Small intestine (tissue), 7 donors: ENCODE results near the gene NEK8. TPM values are rescaled to one million over a fixed set of nuclear protein-coding genes. Genes with fewer than 3 reads are reported as not detected.

Experiments used
- DNase-seq, 2 donors: peaks; one replicate each; pipeline versions ENCODE4 v3.0.0 to v3.0.0-alpha.2; 2013
- FAIRE-seq: peaks from 2 replicates; lab custom pipeline; 2012; peaks lifted over from hg19 to GRCh38; lab: Jason Lieb, UNC
- H3K27ac ChIP-seq, 3 donors: one replicate each; pipeline ENCODE4 v1.5.1; 2013; ENCODE audit warnings: low read length in 2 of 3, mild to moderate bottlenecking in 2 of 3, control low read depth in 1 of 3, inconsistent platforms in 1 of 3, low read depth in 1 of 3, moderate library complexity in 1 of 3
- H3K27me3 ChIP-seq, 3 donors: one replicate each; pipeline ENCODE4 v1.6.1; 2013; ENCODE audit warnings: low read length in 3 of 3, inconsistent platforms in 1 of 3; ENCODE audit not compliant: control insufficient read depth in 3 of 3, insufficient read depth in 3 of 3
- H3K36me3 ChIP-seq, 3 donors: one replicate each; pipeline ENCODE4 v1.6.1; 2013; ENCODE audit warnings: low read length in 3 of 3, inconsistent platforms in 1 of 3, low read depth in 1 of 3, mild to moderate bottlenecking in 1 of 3, moderate library complexity in 1 of 3; ENCODE audit not compliant: control insufficient read depth in 3 of 3, insufficient read depth in 2 of 3
- H3K4me1 ChIP-seq, 3 donors: one replicate each; pipeline ENCODE4 v1.6.1; 2013; ENCODE audit warnings: low read length in 2 of 3, inconsistent platforms in 1 of 3, low read depth in 1 of 3, mild to moderate bottlenecking in 1 of 3, moderate library complexity in 1 of 3; ENCODE audit not compliant: control insufficient read depth in 3 of 3, insufficient read depth in 2 of 3
- H3K4me3 ChIP-seq, 3 donors: one replicate each; pipeline ENCODE4 v1.5.1; 2013; ENCODE audit warnings: low read length in 3 of 3, control low read depth in 1 of 3, inconsistent platforms in 1 of 3, low read depth in 1 of 3, mild to moderate bottlenecking in 1 of 3, moderate library complexity in 1 of 3
- H3K9me3 ChIP-seq, 2 donors: one replicate each; pipeline ENCODE4 v1.6.1; 2013; ENCODE audit warnings: low read depth in 1 of 2, low read length in 1 of 2; ENCODE audit not compliant: control insufficient read depth in 2 of 2, insufficient read depth in 1 of 2
- WGBS, 3 donors: extraction: QIAGEN DNeasy Blood & Tissue Kit; methylation state at CpG; one replicate each; pipeline ENCODE4 v1.1.7; 2013; 5-methylcytosine and 5-hydroxymethylcytosine counted together
- polyA plus RNA-seq, 4 donors: library from polyadenylated mRNA; stranded (reverse) in 3 of 4; unstranded in 1 of 4; fragments of 200-250 nt in 3 of 4; fragments of 120-200 nt in 1 of 4; gene quantifications; one replicate each; pipeline versions ENCODE4 v1.2.1 to v1.2.3, GENCODE V29; 2013
- donor health status: healthy with polysubstance abuse.
- donor health status: control.
- donor health status: control.
- donor health status: Bipolar disorder and iron deficiency.
- donor health status: healthy.

The NEK8 gene
- polyA plus RNA-seq, 4 donors = 3.5 to 5.7 (median 3.6) TPM

DNA sequence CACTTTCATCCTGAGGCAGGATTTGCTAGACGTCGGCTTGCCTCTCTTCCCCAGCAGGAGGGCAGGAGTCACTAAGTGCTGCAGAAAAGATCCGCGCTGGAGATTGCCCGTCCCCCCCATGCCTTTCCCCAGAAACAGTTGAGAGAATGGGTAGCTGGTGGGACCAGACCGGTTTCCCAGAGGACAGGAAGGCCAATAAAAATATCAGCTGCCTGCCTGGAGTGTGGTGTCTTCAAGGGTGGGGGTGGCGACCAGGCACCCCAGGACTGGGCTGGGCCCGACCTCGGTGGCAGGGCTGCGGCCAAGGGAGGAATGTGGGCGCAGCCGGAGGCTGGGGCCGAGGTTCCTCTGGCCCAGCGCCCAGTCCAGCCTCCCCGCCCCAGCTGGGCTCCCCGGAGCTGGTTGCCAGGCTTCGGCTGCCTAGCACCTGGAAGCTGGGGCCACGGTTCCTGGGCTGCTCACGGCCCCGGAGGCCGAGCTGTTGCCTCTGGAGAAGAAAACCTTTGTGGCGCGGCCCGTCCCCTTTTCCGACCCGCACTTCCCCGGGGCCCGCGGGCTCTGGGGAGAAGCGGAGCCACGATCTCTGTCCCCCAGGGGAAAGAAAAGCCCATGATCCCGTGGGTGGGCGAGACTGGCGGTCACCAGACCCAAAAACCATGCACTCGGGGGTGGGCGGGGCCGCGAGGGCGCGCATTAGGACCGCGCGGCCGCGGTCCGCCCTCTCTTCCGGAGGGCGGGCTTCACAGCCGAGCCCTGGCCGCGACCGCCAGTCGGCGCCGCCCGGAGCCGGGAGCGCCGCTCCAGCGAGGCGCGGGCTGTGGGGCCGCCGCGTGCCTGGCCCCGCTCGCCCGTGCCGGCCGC, 14.9 kb downstream of the NEK8 start, which contains the start of gene TRAF4:
TSS of gene TRAF4 (plus strand) at position 769 of the 861 bp plus-strand sequence. CDS start 102 bp downstream, outside the sequence.
- H3K27ac ChIP-seq = peak within 1 kb of the TSS; percentile 98 to 100 (median 99)
- H3K4me1 ChIP-seq = peaks cover 0 to 47% (median 7%) of the 10 kb centered on the region in 3 donors
- DNase-seq = peak; percentile 94 to 95
- FAIRE-seq = no peak
- H3K4me3 ChIP-seq = peak within 1 kb of the TSS; percentile 80 to 87 (median 83)
- WGBS, 3 donors = 1% methylated on average over 51 to 70 of the region's 70 CpGs
- peaks cover 0 to 55% (median 8%) of the 10 kb centered on the region in 3 donors for H3K36me3 ChIP-seq
- H3K9me3 ChIP-seq = no peaks in the 10 kb centered on the region
- no peaks in the 10 kb centered on the region for H3K27me3 ChIP-seq

DNA sequence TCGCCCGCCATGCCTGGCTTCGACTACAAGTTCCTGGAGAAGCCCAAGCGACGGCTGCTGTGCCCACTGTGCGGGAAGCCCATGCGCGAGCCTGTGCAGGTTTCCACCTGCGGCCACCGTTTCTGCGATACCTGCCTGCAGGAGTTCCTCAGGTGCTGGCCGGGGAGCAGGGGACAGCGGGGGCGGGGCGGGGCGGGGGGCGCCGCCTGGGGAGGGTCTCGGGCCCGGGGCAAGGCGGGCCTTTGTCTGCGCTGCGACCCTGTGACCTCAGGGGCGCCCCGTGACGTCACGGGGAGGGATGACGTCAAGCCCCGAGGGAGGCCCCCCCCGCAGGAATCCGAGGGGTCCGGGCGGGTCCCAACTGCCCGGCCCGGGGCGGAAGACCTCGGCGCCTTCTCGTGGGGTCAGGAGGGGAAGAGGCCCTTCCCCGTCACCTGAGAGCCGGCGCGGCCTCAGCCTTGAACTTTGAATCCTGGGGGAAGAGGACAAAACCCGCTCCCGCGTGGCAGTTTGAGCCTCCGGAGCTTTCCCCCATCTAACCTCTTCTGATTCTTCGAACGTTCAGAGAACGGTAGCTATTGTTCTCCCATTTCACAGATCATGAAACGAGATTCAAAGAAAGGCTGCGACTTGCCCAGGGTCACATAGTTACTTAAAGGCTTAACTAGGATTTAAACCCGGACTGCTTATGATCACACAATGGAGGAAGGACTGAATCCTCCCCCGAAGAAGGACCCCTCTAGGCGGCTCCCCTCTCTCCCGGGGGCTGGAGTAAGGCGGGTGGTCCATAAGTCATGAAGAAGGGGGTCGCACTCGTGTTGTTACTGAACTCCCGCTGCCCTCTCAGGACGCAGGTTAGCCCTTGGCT, 15.8 kb downstream of the NEK8 start:
- Histone ChIP-seq H3K4me3 (peak overlapping the region; percentile 80 to 87 (median 83)), H3K9me3 (no peaks in the 10 kb centered on the region), H3K27ac (peak overlapping the region; percentile 98 to 100 (median 99)), H3K27me3 (no peaks in the 10 kb centered on the region), H3K4me1 (peaks cover 0 to 47% (median 7%) of the 10 kb centered on the region in 3 donors), H3K36me3 (peaks cover 2 to 59% (median 13%) of the 10 kb centered on the region in 3 donors)
- DNase-seq (peak; percentile 79 to 91), FAIRE-seq (no peak)
- WGBS, 3 donors = 0 to 1% (median 1%) methylated on average over 34 to 61 of the region's 61 CpGs

DNA sequence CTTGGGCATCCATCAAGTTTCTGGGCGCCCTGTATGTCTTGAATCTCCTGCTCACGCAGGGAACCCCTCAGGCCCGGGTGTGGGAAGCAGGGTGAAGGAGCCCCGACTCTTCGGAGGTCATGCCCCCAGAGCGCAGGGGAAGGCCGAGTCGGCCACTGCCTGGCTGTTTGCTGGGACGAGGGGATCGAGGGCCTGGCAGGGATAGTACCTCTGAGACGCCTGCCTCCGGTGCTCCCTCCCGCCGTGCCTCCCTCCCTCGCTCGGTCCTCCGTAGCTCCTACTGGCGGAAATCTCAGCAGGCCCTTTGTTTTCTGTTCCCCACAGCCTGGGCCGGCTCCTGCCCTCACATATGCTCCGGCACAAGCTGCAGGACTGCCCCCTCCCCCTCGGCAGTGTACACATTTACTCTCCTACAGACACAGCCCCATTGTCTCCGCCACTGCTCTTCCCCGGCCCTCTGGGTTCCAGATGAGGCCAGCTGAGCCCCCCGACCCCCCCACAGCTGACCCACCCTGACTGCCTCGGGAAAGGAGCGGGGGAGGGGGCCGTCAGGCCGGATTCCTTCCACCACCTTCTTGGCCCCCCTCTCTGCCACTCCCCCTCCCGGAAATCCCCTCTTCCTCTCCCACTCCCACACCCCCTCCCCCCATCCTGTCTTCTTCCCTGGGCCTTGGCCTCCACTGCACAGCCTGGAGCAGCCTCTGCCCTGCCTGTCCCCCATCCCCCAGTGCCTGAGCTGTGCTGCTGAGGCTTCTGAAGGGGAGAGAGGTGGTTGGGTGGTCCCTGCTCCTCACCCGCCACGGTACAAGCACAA, 16.6 kb downstream of the NEK8 start:
- DNase-seq (peak; percentile 48 to 78), FAIRE-seq (no peak)
- no peaks in the 10 kb centered on the region for H3K9me3 ChIP-seq
- peaks cover 0 to 52% (median 7%) of the 10 kb centered on the region in 3 donors for H3K4me1 ChIP-seq
- H3K27me3 ChIP-seq = no peaks in the 10 kb centered on the region
- peak overlapping the region; percentile 80 to 87 (median 83) for H3K4me3 ChIP-seq
- H3K27ac ChIP-seq = peak overlapping the region; percentile 98 to 100 (median 99)
- WGBS, 3 donors = 3% methylated on average over 17 to 31 of the region's 31 CpGs
- H3K36me3 ChIP-seq = peaks cover 2 to 67% (median 13%) of the 10 kb centered on the region in 3 donors

DNA sequence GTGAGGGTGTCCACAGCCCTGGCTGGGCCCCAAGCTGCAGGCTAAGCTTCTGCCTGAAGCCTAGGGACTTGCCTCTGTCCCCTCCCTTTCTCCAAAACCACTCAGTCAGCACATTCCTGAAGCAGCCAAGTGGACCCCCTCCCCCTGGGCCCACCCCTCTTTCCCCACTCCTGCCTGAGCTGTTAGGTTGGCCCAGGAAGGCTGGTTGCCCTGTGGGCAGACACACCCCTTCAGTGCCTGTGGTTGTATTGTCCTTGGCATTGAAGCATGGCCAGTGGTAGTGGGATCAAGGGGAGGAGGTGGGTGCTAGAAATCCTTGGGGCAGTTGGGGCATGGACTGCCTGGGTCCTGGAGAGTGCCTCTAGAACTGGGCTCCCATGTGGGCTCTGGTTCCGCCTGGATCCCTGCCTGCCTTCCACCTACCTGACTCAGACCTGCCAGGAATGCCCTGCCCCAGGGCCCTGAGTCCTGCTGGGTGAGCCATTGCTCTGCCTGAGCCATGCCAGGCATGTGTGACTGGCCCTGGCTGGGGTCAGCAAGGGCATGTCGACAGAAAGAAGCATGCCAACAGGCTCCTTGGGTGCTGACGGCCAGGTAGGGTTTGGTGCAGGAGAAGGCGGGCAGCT, 17.3 kb downstream of the NEK8 start:
- Histone ChIP-seq H3K36me3 (peaks cover 2 to 71% (median 13%) of the 10 kb centered on the region in 3 donors), H3K4me1 (peaks cover 0 to 55% (median 7%) of the 10 kb centered on the region in 3 donors)

DNA sequence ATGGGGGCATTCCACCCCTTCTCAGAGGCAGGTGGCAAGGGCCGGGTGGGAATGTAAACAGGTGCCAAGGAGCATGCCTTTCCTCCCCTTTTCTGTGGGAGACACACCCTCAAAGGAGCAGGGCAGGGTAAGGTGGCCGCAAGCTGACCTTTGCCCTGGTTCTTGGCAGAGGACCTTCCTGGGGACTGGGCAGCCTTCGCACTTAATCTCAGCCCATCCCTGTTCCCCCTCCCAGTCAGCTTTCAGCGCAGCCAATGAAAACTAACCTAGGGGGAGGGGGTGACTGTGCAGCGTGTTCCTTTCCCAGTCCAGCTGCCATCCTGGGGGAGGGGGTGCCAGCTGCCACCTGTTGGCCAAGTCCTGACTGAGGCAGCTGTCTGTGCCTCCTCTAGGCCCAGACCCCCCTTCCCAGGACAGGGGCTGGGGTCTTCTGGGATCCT, 18.0 kb downstream of the NEK8 start:
- Histone ChIP-seq H3K27ac (peak overlapping the region; percentile 98 to 100 (median 99)), H3K27me3 (no peaks in the 10 kb centered on the region), H3K4me1 (peaks cover 0 to 53% (median 7%) of the 10 kb centered on the region in 3 donors), H3K4me3 (peak overlapping the region in 2 of 3 donors; percentile 80 to 87), H3K9me3 (no peaks in the 10 kb centered on the region), H3K36me3 (peaks cover 2 to 71% (median 13%) of the 10 kb centered on the region in 3 donors)
- DNase-seq (peak; percentile 80 to 99), FAIRE-seq (no peak)
- WGBS, 3 donors = 20 to 39% (median 21%) methylated on average over 5 of the region's 5 CpGs

More for the DNA sequence above, 17.3 kb downstream of the NEK8 start:
- Histone ChIP-seq H3K4me3 (peak overlapping the region; percentile 9 to 87 (median 80)), H3K27ac (peak overlapping the region; percentile 98 to 100 (median 99)), H3K9me3 (no peaks in the 10 kb centered on the region), H3K27me3 (no peaks in the 10 kb centered on the region)
- WGBS, 3 donors = 27 to 59% (median 47%) methylated on average over 4 of the region's 4 CpGs
- FAIRE-seq = no peak
- peak; percentile 64 to 76 for DNase-seq

DNA sequence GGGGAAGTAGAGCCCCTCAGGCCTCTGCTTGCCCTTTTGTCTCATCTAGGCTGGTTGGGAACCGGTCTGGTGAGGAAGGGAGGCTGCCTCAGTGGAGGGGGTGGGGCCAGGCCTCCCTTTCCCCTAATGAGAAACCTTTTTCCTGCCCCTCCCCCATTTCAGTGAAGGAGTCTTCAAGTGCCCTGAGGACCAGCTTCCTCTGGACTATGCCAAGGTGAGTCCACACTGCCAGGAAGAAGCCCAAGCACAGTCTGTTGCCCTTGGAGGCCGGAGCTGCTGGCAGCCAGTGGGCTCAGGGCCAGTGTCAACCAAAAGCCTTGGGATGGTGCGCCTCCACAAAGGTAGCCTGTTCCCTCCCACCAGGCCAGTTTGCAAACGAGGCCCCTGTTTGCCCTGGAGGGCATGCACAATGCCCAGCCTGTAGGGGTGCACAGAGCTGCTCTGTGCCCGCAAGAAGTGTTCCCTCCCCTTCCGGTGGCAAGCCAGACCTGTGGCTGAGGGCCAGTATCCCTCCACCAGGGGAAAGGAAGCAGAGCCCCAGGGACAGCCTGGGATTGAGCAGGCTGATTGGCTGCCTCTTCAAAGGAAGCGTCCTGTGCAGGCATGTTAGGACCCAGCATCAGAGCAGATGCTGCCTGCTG, 18.6 kb downstream of the NEK8 start:
- FAIRE-seq (no peak), DNase-seq (peak; percentile 74 to 88)
- WGBS, 3 donors = 17 to 52% (median 31%) methylated on average over 7 of the region's 7 CpGs
- H3K4me3 ChIP-seq = peak overlapping the region in 1 of 3 donors; percentile 26
- no peaks in the 10 kb centered on the region for H3K9me3 ChIP-seq
- peak overlapping the region; percentile 83 to 99 (median 98) for H3K27ac ChIP-seq
- peaks cover 0 to 48% (median 7%) of the 10 kb centered on the region in 3 donors for H3K4me1 ChIP-seq
- H3K36me3 ChIP-seq = peaks cover 2 to 76% (median 13%) of the 10 kb centered on the region in 3 donors
- no peaks in the 10 kb centered on the region for H3K27me3 ChIP-seq
